ENCODE results near the gene ENPP1.

The ENPP1 gene

GRCh38 chr6:131784561-131784960 lies 23.3 kb upstream of the ENPP1 start:
- DNase-seq (ENCODE audit: low read depth in 2 of 3, low spot score in 2 of 3) = no peak

GRCh38 chr6:131787079-131787478 lies 20.7 kb upstream of the ENPP1 start:
- no peak for DNase-seq (ENCODE audit: low read depth in 2 of 3, low spot score in 2 of 3)

- no peak for DNase-seq (ENCODE audit: low read depth in 2 of 3, low spot score in 2 of 3)
These were observed 19.8 kb upstream of the ENPP1 start for GRCh38 chr6:131787766-131788712.

GRCh38 chr6:131789219-131789618 lies 18.6 kb upstream of the ENPP1 start:
- no peak for DNase-seq (ENCODE audit: low read depth in 2 of 3, low spot score in 2 of 3)

- DNase-seq (ENCODE audit: low read depth in 2 of 3, low spot score in 2 of 3) = no peak
These were observed 16.3 kb upstream of the ENPP1 start for GRCh38 chr6:131791476-131791875.

- DNase-seq (ENCODE audit: low read depth in 2 of 3, low spot score in 2 of 3) = peak in 1 of 3 experiments; percentile 9
These were observed 15.7 kb upstream of the ENPP1 start for GRCh38 chr6:131792091-131792496.

GRCh38 chr6:131795366-131795765 lies 12.5 kb upstream of the ENPP1 start:
- no peak for DNase-seq (ENCODE audit: low read depth in 2 of 3, low spot score in 2 of 3)

- no peak for DNase-seq (ENCODE audit: low read depth in 2 of 3, low spot score in 2 of 3)
These were observed 5.5 kb upstream of the ENPP1 start for GRCh38 chr6:131802347-131802746.

- DNase-seq (ENCODE audit: low read depth in 2 of 3, low spot score in 2 of 3) = no peak
These were observed 4.6 kb upstream of the ENPP1 start for GRCh38 chr6:131803007-131803769.

GRCh38 chr6:131804131-131804530 lies 3.7 kb upstream of the ENPP1 start:
- no peak for DNase-seq (ENCODE audit: low read depth in 2 of 3, low spot score in 2 of 3)

- DNase-seq (ENCODE audit: low read depth in 2 of 3, low spot score in 2 of 3) = no peak
These were observed 538 bp upstream of the ENPP1 start for GRCh38 chr6:131807321-131807643.

GRCh38 chr6:131808460-131809269 lies 845 bp downstream of the ENPP1 start:
- no peak for DNase-seq (ENCODE audit: low read depth in 2 of 3, low spot score in 2 of 3)

- no peak for DNase-seq (ENCODE audit: low read depth in 2 of 3, low spot score in 2 of 3)
These were observed 3.7 kb downstream of the ENPP1 start for GRCh38 chr6:131811500-131811899.

GRCh38 chr6:131813991-131814390 lies 6.2 kb downstream of the ENPP1 start:
- DNase-seq (ENCODE audit: low read depth in 2 of 3, low spot score in 2 of 3) = no peak

GRCh38 chr6:131816869-131817268 lies 9.0 kb downstream of the ENPP1 start:
- DNase-seq (ENCODE audit: low read depth in 2 of 3, low spot score in 2 of 3) = no peak

- no peak for DNase-seq (ENCODE audit: low read depth in 2 of 3, low spot score in 2 of 3)
These were observed 11.8 kb downstream of the ENPP1 start for GRCh38 chr6:131819572-131820124.

GRCh38 chr6:131821010-131821807 lies 13.4 kb downstream of the ENPP1 start:
- no peak for DNase-seq (ENCODE audit: low read depth in 2 of 3, low spot score in 2 of 3)

GRCh38 chr6:131822119-131822518 lies 14.3 kb downstream of the ENPP1 start:
- DNase-seq (ENCODE audit: low read depth in 2 of 3, low spot score in 2 of 3) = no peak

- DNase-seq (ENCODE audit: low read depth in 2 of 3, low spot score in 2 of 3) = no peak
These were observed 15.6 kb downstream of the ENPP1 start for GRCh38 chr6:131823276-131823902.

GRCh38 chr6:131825946-131826345 lies 18.1 kb downstream of the ENPP1 start:
- no peak for DNase-seq (ENCODE audit: low read depth in 2 of 3, low spot score in 2 of 3)
